WTC11 (cell line): ENCODE data around the gene DIDO1. TPM values are rescaled to one million over a fixed set of nuclear protein-coding genes. Genes with fewer than 3 reads are reported as not detected.

ENCODE experiments used
- ATAC-seq: fragments of 200-7000 bp; cut with Tn5 transposase; 2 replicates; pipeline ENCODE4 v1.10.0; 2021; ENCODE audit warnings: mild to moderate bottlenecking, moderate library complexity
- CTCF ChIA-PET: fragments of 300-600 bp; sonication (Branson Sonifier 250); formaldehyde crosslinking; loops from one replicate; lab custom pipeline; 2021; ENCODE audit warnings: antibody characterized with exemption; lab: Charles Lee
- POLR2A ChIA-PET: fragments of 350-600 bp; sonication (Branson Sonifier 250); formaldehyde crosslinking; loops from one replicate; lab custom pipeline; 2021; ENCODE audit warnings: antibody characterized with exemption; lab: Charles Lee
- DNase-seq: peaks from one replicate; pipeline ENCODE4 v3.0.0; 2021; ENCODE audit warnings: low spot score
- H3K27ac Mint-ChIP-seq: 2 replicates; pipeline ENCODE4 v1.8.0; 2021; ENCODE audit warnings: mixed read lengths
- H3K27me3 Mint-ChIP-seq: 2 replicates; pipeline ENCODE4 v1.8.0; 2021; ENCODE audit warnings: low read depth, mild to moderate bottlenecking, moderate library complexity, mixed read lengths
- H3K36me3 Mint-ChIP-seq: 2 replicates; pipeline ENCODE4 v1.8.0; 2021; ENCODE audit warnings: mixed read lengths
- H3K4me1 Mint-ChIP-seq: 2 replicates; pipeline ENCODE4 v1.8.0; 2022; ENCODE audit warnings: mixed read lengths
- H3K4me3 Mint-ChIP-seq: 2 replicates; pipeline ENCODE4 v1.8.0; 2021; ENCODE audit warnings: mild to moderate bottlenecking, moderate library complexity, mixed read lengths
- H3K9me3 Mint-ChIP-seq: 2 replicates; pipeline ENCODE4 v1.8.0; 2021; ENCODE audit warnings: mixed read lengths
- CREB1 ChIP-seq: sonication (generic); formaldehyde crosslinking; IDR thresholded peaks from 2 replicates; pipeline ENCODE4 v1.8.0; 2023; ENCODE audit warnings: mild to moderate bottlenecking, missing genetic modification reagents
- ESRRA ChIP-seq: sonication (generic); formaldehyde crosslinking; IDR thresholded peaks from 2 replicates; pipeline ENCODE4 v1.8.1; 2022; ENCODE audit warnings: mild to moderate bottlenecking, missing genetic modification reagents, borderline replicate concordance
- FOXJ3 ChIP-seq: sonication (generic); formaldehyde crosslinking; IDR thresholded peaks from 2 replicates; pipeline ENCODE4 v1.9.0; 2021; ENCODE audit warnings: missing genetic modification reagents, mild to moderate bottlenecking, borderline replicate concordance
- FOXP1 ChIP-seq: sonication (generic); formaldehyde crosslinking; IDR thresholded peaks from 2 replicates; pipeline ENCODE4 v1.8.0; 2022; ENCODE audit warnings: missing genetic modification reagents, mild to moderate bottlenecking, moderate library complexity, borderline replicate concordance
- JAZF1 ChIP-seq: fragments of 250-450 bp; sonication (Bioruptor Pico); IDR thresholded peaks from 2 replicates; pipeline ENCODE4 v1.9.0; 2021; ENCODE audit warnings: moderate library complexity, mild to moderate bottlenecking, inconsistent platforms
- JUN ChIP-seq: sonication (generic); formaldehyde crosslinking; IDR thresholded peaks from 2 replicates; pipeline ENCODE4 v1.8.0; 2023; ENCODE audit warnings: mild to moderate bottlenecking, missing genetic modification reagents
- KAT7 ChIP-seq: sonication (generic); formaldehyde crosslinking; IDR thresholded peaks from 2 replicates; pipeline ENCODE4 v1.8.1; 2023; ENCODE audit warnings: missing genetic modification reagents, mild to moderate bottlenecking, borderline replicate concordance
- NR2C2 ChIP-seq: sonication (generic); formaldehyde crosslinking; IDR thresholded peaks from 2 replicates; pipeline ENCODE4 v1.8.0; 2022; ENCODE audit warnings: mild to moderate bottlenecking, missing genetic modification reagents
- PRRX2 ChIP-seq: fragments of 250-450 bp; sonication (Bioruptor Pico); IDR thresholded peaks from 2 replicates; pipeline ENCODE4 v1.8.0; 2021; ENCODE audit warnings: mild to moderate bottlenecking
- SMAD4 ChIP-seq: sonication (generic); formaldehyde crosslinking; IDR thresholded peaks from 2 replicates; pipeline ENCODE4 v1.8.0; 2022; ENCODE audit warnings: mild to moderate bottlenecking, missing genetic modification reagents
- ZBTB21 ChIP-seq: sonication (generic); formaldehyde crosslinking; IDR thresholded peaks from 2 replicates; pipeline ENCODE4 v1.8.1; 2023; ENCODE audit warnings: mild to moderate bottlenecking, missing genetic modification reagents, borderline replicate concordance
- ZNF232 ChIP-seq: sonication (generic); formaldehyde crosslinking; IDR thresholded peaks from 2 replicates; pipeline ENCODE4 v1.8.0; 2022; ENCODE audit warnings: mild to moderate bottlenecking, missing genetic modification reagents
- ZNF396 ChIP-seq: fragments of 250-450 bp; sonication (Bioruptor Pico); IDR thresholded peaks from 2 replicates; pipeline ENCODE4 v1.8.0; 2021; ENCODE audit warnings: mild to moderate bottlenecking, moderate library complexity, borderline replicate concordance
- total RNA-seq: library from RNA; stranded (reverse); gene quantifications from 3 replicates; pipeline ENCODE4 v1.2.3, GENCODE V29; 2021
- TF ChIP-seq, protein P1 (sequence below): sonication (generic); formaldehyde crosslinking; IDR thresholded peaks from 2 replicates; pipeline ENCODE4 v1.8.0; 2022; ENCODE audit warnings: mild to moderate bottlenecking, missing genetic modification reagents
- TF ChIP-seq, protein P2 (sequence below): sonication (generic); formaldehyde crosslinking; IDR thresholded peaks from 2 replicates; pipeline ENCODE4 v1.8.1; 2023; ENCODE audit warnings: mild to moderate bottlenecking, missing genetic modification reagents, moderate library complexity
- TF ChIP-seq, protein P3 (sequence below): sonication (generic); formaldehyde crosslinking; IDR thresholded peaks from 2 replicates; pipeline ENCODE4 v1.8.1; 2022; ENCODE audit warnings: missing genetic modification reagents, borderline replicate concordance
- TF ChIP-seq, protein P4 (sequence below): fragments of 200-600 bp; IDR thresholded peaks from 2 replicates; pipeline ENCODE4 v1.8.0; 2022; ENCODE audit warnings: antibody characterized with exemption
- TF ChIP-seq, protein P5 (sequence below): sonication (generic); formaldehyde crosslinking; IDR thresholded peaks from 2 replicates; pipeline ENCODE4 v1.8.1; 2022; ENCODE audit warnings: mild to moderate bottlenecking, moderate library complexity, missing genetic modification reagents
- TF ChIP-seq, protein P6 (sequence below): sonication (generic); formaldehyde crosslinking; IDR thresholded peaks from 2 replicates; pipeline ENCODE4 v1.8.0; 2023; ENCODE audit warnings: mild to moderate bottlenecking, missing genetic modification reagents
- TF ChIP-seq, protein P7 (sequence below): sonication (generic); formaldehyde crosslinking; IDR thresholded peaks from 2 replicates; pipeline ENCODE4 v1.8.1; 2022; ENCODE audit warnings: low read depth, mild to moderate bottlenecking, moderate library complexity, missing genetic modification reagents, borderline replicate concordance

Gene DIDO1
- total RNA-seq, 1 experiment from 2014 or later: 87.3 TPM

DNA sequence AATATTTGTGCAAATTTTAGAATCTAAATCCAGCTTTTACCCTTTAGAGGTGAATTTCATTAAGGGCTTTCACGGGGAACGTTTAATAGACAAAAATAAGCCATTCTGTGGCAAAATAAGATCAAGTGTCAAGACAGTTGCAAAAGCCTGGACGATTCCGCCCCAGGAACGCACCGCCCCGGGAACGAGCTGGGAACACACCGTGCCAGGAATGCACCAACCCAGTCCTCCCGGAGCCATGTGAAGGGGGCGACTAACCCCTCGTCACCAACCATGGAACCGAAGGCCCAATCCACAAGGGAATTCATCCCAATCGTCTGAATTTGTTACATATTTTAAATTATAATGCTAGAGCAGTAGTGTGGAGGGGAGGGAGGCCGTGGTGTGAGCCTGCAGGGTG lies 43.9 kb downstream of the DIDO1 start (continued):
- TF ChIP-seq, protein P1, sequence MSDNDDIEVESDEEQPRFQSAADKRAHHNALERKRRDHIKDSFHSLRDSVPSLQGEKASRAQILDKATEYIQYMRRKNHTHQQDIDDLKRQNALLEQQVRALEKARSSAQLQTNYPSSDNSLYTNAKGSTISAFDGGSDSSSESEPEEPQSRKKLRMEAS (CRISPR knock-in tag): no peak

DNA sequence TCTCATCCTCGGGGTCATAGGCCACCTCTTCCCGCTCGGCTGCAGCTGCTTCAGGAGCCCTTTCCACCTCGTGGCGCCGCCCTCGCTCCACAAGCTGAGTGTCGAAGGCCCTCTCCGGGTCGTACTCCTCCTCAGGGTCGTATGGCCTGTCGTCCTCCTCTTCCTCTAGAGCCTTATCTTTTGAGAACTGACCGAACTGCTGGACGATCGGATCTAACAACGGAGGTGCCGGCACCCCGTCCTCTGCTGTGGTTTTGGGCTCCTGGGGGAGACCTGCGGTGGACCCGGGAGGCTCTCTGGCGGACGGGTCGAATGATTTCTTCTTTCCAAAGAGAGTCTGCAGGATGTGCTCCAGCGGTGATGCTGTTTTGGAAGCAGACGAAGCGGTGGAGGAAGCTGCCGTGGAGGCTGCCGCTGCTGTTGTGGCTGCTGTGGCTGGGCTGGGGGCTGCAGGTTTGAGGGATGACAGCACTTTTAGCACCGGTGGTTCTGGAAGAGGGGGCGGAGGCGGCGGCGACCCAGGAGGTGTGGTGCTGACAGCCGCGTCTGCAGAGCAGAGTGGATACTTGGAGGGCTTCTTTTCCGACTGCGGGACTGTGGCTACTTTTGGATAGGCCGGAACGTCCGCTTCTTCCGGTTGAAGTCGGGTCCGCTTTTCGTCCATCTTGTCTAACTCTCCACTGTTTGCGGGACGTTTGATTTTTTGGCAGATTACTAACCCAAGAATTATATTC lies 44.5 kb downstream of the DIDO1 start:
- Mint-ChIP-seq H3K9me3 (no peaks in the 10 kb centered on the region), H3K4me3 (no peak overlapping the region)
- DNase-seq: no peak
- CTCF ChIA-PET: no interaction called here
- TF ChIP-seq NR2C2 (CRISPR knock-in tag) (no peak), FOXP1 (CRISPR knock-in tag) (no peak), ZBTB21 (no peak), JUN (CRISPR knock-in tag) (no peak), KAT7 (CRISPR knock-in tag) (no peak), CREB1 (CRISPR knock-in tag) (no peak), ZNF232 (CRISPR knock-in tag) (no peak), SMAD4 (CRISPR knock-in tag) (no peak), FOXJ3 (CRISPR knock-in tag) (no peak), ESRRA (no peak), PRRX2 (CRISPR knock-in tag) (no peak), JAZF1 (CRISPR knock-in tag) (no peak), ZNF396 (CRISPR knock-in tag) (no peak)
- TF ChIP-seq, protein P2, sequence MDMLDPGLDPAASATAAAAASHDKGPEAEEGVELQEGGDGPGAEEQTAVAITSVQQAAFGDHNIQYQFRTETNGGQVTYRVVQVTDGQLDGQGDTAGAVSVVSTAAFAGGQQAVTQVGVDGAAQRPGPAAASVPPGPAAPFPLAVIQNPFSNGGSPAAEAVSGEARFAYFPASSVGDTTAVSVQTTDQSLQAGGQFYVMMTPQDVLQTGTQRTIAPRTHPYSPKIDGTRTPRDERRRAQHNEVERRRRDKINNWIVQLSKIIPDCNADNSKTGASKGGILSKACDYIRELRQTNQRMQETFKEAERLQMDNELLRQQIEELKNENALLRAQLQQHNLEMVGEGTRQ (CRISPR knock-in tag): no peak
- TF ChIP-seq, protein P3, sequence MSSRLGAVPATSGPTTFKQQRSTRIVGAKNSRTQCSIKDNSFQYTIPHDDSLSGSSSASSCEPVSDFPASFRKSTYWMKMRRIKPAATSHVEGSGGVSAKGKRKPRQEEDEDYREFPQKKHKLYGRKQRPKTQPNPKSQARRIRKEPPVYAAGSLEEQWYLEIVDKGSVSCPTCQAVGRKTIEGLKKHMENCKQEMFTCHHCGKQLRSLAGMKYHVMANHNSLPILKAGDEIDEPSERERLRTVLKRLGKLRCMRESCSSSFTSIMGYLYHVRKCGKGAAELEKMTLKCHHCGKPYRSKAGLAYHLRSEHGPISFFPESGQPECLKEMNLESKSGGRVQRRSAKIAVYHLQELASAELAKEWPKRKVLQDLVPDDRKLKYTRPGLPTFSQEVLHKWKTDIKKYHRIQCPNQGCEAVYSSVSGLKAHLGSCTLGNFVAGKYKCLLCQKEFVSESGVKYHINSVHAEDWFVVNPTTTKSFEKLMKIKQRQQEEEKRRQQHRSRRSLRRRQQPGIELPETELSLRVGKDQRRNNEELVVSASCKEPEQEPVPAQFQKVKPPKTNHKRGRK: no peak
- TF ChIP-seq, protein P4, sequence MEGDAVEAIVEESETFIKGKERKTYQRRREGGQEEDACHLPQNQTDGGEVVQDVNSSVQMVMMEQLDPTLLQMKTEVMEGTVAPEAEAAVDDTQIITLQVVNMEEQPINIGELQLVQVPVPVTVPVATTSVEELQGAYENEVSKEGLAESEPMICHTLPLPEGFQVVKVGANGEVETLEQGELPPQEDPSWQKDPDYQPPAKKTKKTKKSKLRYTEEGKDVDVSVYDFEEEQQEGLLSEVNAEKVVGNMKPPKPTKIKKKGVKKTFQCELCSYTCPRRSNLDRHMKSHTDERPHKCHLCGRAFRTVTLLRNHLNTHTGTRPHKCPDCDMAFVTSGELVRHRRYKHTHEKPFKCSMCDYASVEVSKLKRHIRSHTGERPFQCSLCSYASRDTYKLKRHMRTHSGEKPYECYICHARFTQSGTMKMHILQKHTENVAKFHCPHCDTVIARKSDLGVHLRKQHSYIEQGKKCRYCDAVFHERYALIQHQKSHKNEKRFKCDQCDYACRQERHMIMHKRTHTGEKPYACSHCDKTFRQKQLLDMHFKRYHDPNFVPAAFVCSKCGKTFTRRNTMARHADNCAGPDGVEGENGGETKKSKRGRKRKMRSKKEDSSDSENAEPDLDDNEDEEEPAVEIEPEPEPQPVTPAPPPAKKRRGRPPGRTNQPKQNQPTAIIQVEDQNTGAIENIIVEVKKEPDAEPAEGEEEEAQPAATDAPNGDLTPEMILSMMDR: no peak
- TF ChIP-seq, protein P5, sequence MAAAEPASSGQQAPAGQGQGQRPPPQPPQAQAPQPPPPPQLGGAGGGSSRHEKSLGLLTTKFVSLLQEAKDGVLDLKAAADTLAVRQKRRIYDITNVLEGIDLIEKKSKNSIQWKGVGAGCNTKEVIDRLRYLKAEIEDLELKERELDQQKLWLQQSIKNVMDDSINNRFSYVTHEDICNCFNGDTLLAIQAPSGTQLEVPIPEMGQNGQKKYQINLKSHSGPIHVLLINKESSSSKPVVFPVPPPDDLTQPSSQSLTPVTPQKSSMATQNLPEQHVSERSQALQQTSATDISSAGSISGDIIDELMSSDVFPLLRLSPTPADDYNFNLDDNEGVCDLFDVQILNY (CRISPR knock-in tag): no peak
- TF ChIP-seq, protein P6, sequence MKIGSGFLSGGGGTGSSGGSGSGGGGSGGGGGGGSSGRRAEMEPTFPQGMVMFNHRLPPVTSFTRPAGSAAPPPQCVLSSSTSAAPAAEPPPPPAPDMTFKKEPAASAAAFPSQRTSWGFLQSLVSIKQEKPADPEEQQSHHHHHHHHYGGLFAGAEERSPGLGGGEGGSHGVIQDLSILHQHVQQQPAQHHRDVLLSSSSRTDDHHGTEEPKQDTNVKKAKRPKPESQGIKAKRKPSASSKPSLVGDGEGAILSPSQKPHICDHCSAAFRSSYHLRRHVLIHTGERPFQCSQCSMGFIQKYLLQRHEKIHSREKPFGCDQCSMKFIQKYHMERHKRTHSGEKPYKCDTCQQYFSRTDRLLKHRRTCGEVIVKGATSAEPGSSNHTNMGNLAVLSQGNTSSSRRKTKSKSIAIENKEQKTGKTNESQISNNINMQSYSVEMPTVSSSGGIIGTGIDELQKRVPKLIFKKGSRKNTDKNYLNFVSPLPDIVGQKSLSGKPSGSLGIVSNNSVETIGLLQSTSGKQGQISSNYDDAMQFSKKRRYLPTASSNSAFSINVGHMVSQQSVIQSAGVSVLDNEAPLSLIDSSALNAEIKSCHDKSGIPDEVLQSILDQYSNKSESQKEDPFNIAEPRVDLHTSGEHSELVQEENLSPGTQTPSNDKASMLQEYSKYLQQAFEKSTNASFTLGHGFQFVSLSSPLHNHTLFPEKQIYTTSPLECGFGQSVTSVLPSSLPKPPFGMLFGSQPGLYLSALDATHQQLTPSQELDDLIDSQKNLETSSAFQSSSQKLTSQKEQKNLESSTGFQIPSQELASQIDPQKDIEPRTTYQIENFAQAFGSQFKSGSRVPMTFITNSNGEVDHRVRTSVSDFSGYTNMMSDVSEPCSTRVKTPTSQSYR (CRISPR knock-in tag): no peak
- TF ChIP-seq, protein P7, sequence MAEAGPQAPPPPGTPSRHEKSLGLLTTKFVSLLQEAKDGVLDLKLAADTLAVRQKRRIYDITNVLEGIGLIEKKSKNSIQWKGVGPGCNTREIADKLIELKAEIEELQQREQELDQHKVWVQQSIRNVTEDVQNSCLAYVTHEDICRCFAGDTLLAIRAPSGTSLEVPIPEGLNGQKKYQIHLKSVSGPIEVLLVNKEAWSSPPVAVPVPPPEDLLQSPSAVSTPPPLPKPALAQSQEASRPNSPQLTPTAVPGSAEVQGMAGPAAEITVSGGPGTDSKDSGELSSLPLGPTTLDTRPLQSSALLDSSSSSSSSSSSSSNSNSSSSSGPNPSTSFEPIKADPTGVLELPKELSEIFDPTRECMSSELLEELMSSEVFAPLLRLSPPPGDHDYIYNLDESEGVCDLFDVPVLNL (CRISPR knock-in tag): no peak
- TF ChIP-seq, all 79 proteins: peak for 0
- Mint-ChIP-seq H3K27me3 (no peaks in the 10 kb centered on the region), H3K36me3 (peaks cover 11% of the 10 kb centered on the region), H3K4me1 (peaks cover 41% of the 10 kb centered on the region), H3K27ac (peak overlapping the region; percentile 99)
- ATAC-seq: no peak
- POLR2A ChIA-PET: no interaction called here
